Embryonic facial prominence (tissue), 1 donor: ENCODE data around the gene UFD1.

Experiments used
- DNase-seq: peaks from one replicate; pipeline ENCODE4 v3.0.0-alpha.2; 2016; ENCODE audit errors: extremely low spot score

UFD1 gene

GRCh38 chr22:19429950-19430889 is 48.8 kb downstream of the UFD1 start:
- DNase-seq: no peak

- no peak for DNase-seq
These were observed 54.9 kb downstream of the UFD1 start for GRCh38 chr22:19424186-19424500.

- no peak for DNase-seq
These were observed 56.3 kb downstream of the UFD1 start for GRCh38 chr22:19422440-19423301.

- no peak for DNase-seq
These were observed 58.7 kb downstream of the UFD1 start for GRCh38 chr22:19420321-19420720.

GRCh38 chr22:19419464-19420178 is 59.4 kb downstream of the UFD1 start:
- no peak for DNase-seq

GRCh38 chr22:19419086-19419463 is 59.9 kb downstream of the UFD1 start:
- no peak for DNase-seq

- no peak for DNase-seq
These were observed 66.1 kb downstream of the UFD1 start for GRCh38 chr22:19412923-19413322.

- no peak for DNase-seq
These were observed 66.5 kb downstream of the UFD1 start for GRCh38 chr22:19412478-19412877.

- no peak for DNase-seq
These were observed 67.3 kb downstream of the UFD1 start for GRCh38 chr22:19411690-19412045.

- DNase-seq: no peak
These were observed 67.9 kb downstream of the UFD1 start for GRCh38 chr22:19410941-19411689.

- DNase-seq: no peak
These were observed 71.1 kb downstream of the UFD1 start for GRCh38 chr22:19407649-19408606.

- no peak for DNase-seq
These were observed 72.1 kb downstream of the UFD1 start for GRCh38 chr22:19406846-19407245.

- no peak for DNase-seq
These were observed 72.6 kb downstream of the UFD1 start for GRCh38 chr22:19406281-19406811.

- no peak for DNase-seq
These were observed 73.3 kb downstream of the UFD1 start for GRCh38 chr22:19405652-19406051.

GRCh38 chr22:19405133-19405532 is 73.9 kb downstream of the UFD1 start:
- no peak for DNase-seq

- DNase-seq: no peak
These were observed 74.3 kb downstream of the UFD1 start for GRCh38 chr22:19404676-19405075.

GRCh38 chr22:19402642-19403191 is 76.3 kb downstream of the UFD1 start:
- no peak for DNase-seq

- no peak for DNase-seq
These were observed 77.5 kb downstream of the UFD1 start for GRCh38 chr22:19401483-19401882.

- no peak for DNase-seq
These were observed 78.1 kb downstream of the UFD1 start for GRCh38 chr22:19400881-19401280.
